ENCODE results near the gene FAM219A.
A peak's percentile ranks its signal among the peaks of the same experiment; 100 is the strongest.

The FAM219A gene

DNA sequence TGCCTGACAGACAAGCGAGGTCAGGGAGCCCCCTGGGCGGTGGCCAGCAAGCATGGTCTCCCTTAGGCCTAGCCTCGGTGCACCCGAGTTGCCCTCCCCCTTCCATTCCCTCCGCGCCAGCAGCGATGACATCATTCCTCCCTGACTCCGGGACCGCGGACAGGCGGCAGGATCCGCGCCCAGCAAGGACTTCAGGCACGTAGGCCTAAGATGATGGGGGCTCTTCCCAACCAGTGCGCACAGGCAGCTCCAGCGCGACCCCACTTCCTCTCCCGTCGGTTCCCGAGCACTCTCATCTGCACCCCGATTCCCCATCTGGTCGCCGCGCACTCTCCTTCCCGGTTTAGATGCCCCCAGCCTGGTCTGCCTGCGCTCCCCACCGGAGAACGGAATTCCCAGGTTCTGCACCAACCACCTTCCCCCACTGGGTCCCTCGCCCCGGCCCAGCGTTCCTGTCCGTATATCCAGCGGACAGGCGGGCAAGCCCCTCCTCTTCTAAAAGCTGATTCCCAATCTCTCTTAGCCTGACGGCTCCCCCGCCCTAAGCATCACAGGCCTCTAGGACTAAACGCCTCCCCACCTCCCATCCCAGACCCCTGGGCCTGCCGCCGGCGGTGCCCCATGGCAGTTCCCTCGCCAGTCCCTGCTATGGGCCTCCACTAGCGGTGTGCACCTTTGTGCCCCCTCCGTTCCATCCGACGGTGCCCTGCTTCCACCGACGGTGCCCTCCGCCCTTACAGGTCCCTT lies 931 bp downstream of the FAM219A start (continued):
- TF ChIP-seq, protein P1, sequence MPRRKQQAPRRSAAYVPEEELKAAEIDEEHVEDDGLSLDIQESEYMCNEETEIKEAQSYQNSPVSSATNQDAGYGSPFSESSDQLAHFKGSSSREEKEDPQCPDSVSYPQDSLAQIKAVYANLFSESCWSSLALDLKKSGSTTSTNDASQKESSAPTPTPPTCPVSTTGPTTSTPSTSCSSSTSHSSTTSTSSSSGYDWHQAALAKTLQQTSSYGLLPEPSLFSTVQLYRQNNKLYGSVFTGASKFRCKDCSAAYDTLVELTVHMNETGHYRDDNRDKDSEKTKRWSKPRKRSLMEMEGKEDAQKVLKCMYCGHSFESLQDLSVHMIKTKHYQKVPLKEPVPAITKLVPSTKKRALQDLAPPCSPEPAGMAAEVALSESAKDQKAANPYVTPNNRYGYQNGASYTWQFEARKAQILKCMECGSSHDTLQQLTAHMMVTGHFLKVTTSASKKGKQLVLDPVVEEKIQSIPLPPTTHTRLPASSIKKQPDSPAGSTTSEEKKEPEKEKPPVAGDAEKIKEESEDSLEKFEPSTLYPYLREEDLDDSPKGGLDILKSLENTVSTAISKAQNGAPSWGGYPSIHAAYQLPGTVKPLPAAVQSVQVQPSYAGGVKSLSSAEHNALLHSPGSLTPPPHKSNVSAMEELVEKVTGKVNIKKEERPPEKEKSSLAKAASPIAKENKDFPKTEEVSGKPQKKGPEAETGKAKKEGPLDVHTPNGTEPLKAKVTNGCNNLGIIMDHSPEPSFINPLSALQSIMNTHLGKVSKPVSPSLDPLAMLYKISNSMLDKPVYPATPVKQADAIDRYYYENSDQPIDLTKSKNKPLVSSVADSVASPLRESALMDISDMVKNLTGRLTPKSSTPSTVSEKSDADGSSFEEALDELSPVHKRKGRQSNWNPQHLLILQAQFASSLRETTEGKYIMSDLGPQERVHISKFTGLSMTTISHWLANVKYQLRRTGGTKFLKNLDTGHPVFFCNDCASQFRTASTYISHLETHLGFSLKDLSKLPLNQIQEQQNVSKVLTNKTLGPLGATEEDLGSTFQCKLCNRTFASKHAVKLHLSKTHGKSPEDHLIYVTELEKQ (tag by site-specific recombination; IDR thresholded peaks at IDR 0.05; ENCODE audit: borderline replicate concordance) = no peak; the same call in 1 of the 2 replicates
- TF ChIP-seq KLF7 (tag by site-specific recombination; IDR thresholded peaks at IDR 0.05; ENCODE audit: borderline replicate concordance) (0 out of 2 replicates have a peak, but pooled peaks have one; percentile 51), ZNF707 (tag by site-specific recombination; IDR thresholded peaks at IDR 0.05) (no peak), ZNF48 (tag by site-specific recombination; IDR thresholded peaks at IDR 0.05) (no peak), ZNF10 (tag by site-specific recombination; IDR thresholded peaks at IDR 0.05) (no peak; the same call in 1 of the 2 replicates), ZNF184 (tag by site-specific recombination; IDR thresholded peaks at IDR 0.05) (no peak), TRIM28 (IDR thresholded peaks at IDR 0.05; ENCODE audit: borderline replicate concordance, low read length) (no peak), PRDM1 (tag by site-specific recombination; IDR thresholded peaks at IDR 0.05) (no peak), YY2 (tag by site-specific recombination; IDR thresholded peaks at IDR 0.05) (no peak), ZNF664 (tag by site-specific recombination; IDR thresholded peaks at IDR 0.05) (no peak), ZNF830 (tag by site-specific recombination; IDR thresholded peaks at IDR 0.05; ENCODE audit: low read depth) (no peak), GLIS1 (tag by site-specific recombination; IDR thresholded peaks at IDR 0.05) (peak; percentile 53), ZSCAN16 (tag by site-specific recombination; IDR thresholded peaks at IDR 0.05) (no peak), KLF16 (tag by site-specific recombination; IDR thresholded peaks at IDR 0.05) (peak; percentile 79; the same call in 1 of the 2 replicates), ZNF311 (tag by site-specific recombination; IDR thresholded peaks at IDR 0.05; ENCODE audit: borderline replicate concordance) (no peak), GLI4 (tag by site-specific recombination; IDR thresholded peaks at IDR 0.05) (no peak), ZNF544 (tag by site-specific recombination; IDR thresholded peaks at IDR 0.05) (no peak)
- TF ChIP-seq, protein P2, sequence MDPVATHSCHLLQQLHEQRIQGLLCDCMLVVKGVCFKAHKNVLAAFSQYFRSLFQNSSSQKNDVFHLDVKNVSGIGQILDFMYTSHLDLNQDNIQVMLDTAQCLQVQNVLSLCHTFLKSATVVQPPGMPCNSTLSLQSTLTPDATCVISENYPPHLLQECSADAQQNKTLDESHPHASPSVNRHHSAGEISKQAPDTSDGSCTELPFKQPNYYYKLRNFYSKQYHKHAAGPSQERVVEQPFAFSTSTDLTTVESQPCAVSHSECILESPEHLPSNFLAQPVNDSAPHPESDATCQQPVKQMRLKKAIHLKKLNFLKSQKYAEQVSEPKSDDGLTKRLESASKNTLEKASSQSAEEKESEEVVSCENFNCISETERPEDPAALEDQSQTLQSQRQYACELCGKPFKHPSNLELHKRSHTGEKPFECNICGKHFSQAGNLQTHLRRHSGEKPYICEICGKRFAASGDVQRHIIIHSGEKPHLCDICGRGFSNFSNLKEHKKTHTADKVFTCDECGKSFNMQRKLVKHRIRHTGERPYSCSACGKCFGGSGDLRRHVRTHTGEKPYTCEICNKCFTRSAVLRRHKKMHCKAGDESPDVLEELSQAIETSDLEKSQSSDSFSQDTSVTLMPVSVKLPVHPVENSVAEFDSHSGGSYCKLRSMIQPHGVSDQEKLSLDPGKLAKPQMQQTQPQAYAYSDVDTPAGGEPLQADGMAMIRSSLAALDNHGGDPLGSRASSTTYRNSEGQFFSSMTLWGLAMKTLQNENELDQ (tag by site-specific recombination; IDR thresholded peaks at IDR 0.05; ENCODE audit: low read depth) = no peak
- TF ChIP-seq, protein P3, sequence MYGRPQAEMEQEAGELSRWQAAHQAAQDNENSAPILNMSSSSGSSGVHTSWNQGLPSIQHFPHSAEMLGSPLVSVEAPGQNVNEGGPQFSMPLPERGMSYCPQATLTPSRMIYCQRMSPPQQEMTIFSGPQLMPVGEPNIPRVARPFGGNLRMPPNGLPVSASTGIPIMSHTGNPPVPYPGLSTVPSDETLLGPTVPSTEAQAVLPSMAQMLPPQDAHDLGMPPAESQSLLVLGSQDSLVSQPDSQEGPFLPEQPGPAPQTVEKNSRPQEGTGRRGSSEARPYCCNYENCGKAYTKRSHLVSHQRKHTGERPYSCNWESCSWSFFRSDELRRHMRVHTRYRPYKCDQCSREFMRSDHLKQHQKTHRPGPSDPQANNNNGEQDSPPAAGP (tag by site-specific recombination; IDR thresholded peaks at IDR 0.05) = peak; percentile 59; the same call in 1 of the 2 replicates
- TF ChIP-seq, protein P4, sequence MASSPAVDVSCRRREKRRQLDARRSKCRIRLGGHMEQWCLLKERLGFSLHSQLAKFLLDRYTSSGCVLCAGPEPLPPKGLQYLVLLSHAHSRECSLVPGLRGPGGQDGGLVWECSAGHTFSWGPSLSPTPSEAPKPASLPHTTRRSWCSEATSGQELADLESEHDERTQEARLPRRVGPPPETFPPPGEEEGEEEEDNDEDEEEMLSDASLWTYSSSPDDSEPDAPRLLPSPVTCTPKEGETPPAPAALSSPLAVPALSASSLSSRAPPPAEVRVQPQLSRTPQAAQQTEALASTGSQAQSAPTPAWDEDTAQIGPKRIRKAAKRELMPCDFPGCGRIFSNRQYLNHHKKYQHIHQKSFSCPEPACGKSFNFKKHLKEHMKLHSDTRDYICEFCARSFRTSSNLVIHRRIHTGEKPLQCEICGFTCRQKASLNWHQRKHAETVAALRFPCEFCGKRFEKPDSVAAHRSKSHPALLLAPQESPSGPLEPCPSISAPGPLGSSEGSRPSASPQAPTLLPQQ (tag by site-specific recombination; IDR thresholded peaks at IDR 0.05) = peak; percentile 71; the same call in 1 of the 2 replicates
- TF ChIP-seq, protein P5, sequence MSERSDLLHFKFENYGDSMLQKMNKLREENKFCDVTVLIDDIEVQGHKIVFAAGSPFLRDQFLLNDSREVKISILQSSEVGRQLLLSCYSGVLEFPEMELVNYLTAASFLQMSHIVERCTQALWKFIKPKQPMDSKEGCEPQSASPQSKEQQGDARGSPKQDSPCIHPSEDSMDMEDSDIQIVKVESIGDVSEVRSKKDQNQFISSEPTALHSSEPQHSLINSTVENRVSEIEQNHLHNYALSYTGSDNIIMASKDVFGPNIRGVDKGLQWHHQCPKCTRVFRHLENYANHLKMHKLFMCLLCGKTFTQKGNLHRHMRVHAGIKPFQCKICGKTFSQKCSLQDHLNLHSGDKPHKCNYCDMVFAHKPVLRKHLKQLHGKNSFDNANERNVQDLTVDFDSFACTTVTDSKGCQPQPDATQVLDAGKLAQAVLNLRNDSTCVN (tag by site-specific recombination; optimal IDR thresholded peaks at IDR 0.05) = peak; percentile 88
- TF ChIP-seq, protein P6, sequence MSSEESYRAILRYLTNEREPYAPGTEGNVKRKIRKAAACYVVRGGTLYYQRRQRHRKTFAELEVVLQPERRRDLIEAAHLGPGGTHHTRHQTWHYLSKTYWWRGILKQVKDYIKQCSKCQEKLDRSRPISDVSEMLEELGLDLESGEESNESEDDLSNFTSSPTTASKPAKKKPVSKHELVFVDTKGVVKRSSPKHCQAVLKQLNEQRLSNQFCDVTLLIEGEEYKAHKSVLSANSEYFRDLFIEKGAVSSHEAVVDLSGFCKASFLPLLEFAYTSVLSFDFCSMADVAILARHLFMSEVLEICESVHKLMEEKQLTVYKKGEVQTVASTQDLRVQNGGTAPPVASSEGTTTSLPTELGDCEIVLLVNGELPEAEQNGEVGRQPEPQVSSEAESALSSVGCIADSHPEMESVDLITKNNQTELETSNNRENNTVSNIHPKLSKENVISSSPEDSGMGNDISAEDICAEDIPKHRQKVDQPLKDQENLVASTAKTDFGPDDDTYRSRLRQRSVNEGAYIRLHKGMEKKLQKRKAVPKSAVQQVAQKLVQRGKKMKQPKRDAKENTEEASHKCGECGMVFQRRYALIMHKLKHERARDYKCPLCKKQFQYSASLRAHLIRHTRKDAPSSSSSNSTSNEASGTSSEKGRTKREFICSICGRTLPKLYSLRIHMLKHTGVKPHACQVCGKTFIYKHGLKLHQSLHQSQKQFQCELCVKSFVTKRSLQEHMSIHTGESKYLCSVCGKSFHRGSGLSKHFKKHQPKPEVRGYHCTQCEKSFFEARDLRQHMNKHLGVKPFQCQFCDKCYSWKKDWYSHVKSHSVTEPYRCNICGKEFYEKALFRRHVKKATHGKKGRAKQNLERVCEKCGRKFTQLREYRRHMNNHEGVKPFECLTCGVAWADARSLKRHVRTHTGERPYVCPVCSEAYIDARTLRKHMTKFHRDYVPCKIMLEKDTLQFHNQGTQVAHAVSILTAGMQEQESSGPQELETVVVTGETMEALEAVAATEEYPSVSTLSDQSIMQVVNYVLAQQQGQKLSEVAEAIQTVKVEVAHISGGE (tag by site-specific recombination; conservative IDR thresholded peaks at IDR 0.05; ENCODE audit: low read depth) = peak; percentile 84

Data from HEK293 (cell line).